ENCODE results near the gene RPS27A. TPM values are rescaled to one million over a fixed set of nuclear protein-coding genes. Genes with fewer than 3 reads are reported as not detected.
"Not testable (repeated sequence)": the region's sequence is repeated elsewhere in the genome, so short reads cannot be mapped to it uniquely, and the experiment has no call there.

Gene RPS27A
- total RNA-seq, 2 donors from 2014 or later = 665 to 1,633 TPM

GRCh38 chr2:55277310-55277709 lies 44.8 kb downstream of the RPS27A start:
- Histone ChIP-seq H3K27me3 (replicated peaks; ENCODE audit: insufficient read depth) (no peaks in the 10 kb centered on the region), H3K27ac (peak overlapping the region in 1 of 2 donors; percentile 38), H3K4me3 (no peak overlapping the region), H3K9me3 (no peaks in the 10 kb centered on the region), H3K4me1 (replicated peaks) (no peaks in the 10 kb centered on the region), H3K36me3 (no peaks in the 10 kb centered on the region)
- intact Hi-C loops (cut with DNase I) = no loop called here
- WGBS = 43% methylated on average over 3 of the region's 3 CpGs
- TF ChIP-seq POLR2A (IDR thresholded peaks at IDR 0.05) (no peak), POLR2AphosphoS5 (IDR thresholded peaks at IDR 0.05) (peak; percentile 47)
- DNase-seq (ENCODE audit: low spot score) = peak; percentile 22

- H3K4me1 ChIP-seq (replicated peaks); H3K27me3 ChIP-seq (replicated peaks; ENCODE audit: insufficient read depth); H3K9me3 ChIP-seq; H3K4me3 ChIP-seq; H3K36me3 ChIP-seq; intact Hi-C loops (cut with DNase I); DNase-seq (ENCODE audit: low spot score); H3K27ac ChIP-seq: not testable (repeated sequence)
- WGBS = 46% methylated on average over 10 of the region's 10 CpGs
Measured at GRCh38 chr2:55279214-55279835, 46.8 kb downstream of the RPS27A start.

GRCh38 chr2:55279859-55280424 lies 47.5 kb downstream of the RPS27A start:
- H3K4me3 ChIP-seq; H3K9me3 ChIP-seq; H3K27me3 ChIP-seq (replicated peaks; ENCODE audit: insufficient read depth); H3K4me1 ChIP-seq (replicated peaks); DNase-seq (ENCODE audit: low spot score); H3K36me3 ChIP-seq: not testable (repeated sequence)
- 62% methylated on average over 7 of the region's 7 CpGs for WGBS
- intact Hi-C loops (cut with DNase I) = loop anchor here (5.0 kb wide), 1 partner anchor 137 kb away; the partner anchor contains the start of gene CCDC88A
- peak overlapping the region; percentile 23 to 28 for H3K27ac ChIP-seq

- H3K9me3 ChIP-seq; H3K4me1 ChIP-seq (replicated peaks); DNase-seq (ENCODE audit: low spot score); H3K27me3 ChIP-seq (replicated peaks; ENCODE audit: insufficient read depth); H3K36me3 ChIP-seq; H3K4me3 ChIP-seq: not testable (repeated sequence)
- intact Hi-C loops (cut with DNase I) = loop anchor here (5.0 kb wide), 1 partner anchor 136 kb away; the partner anchor contains the start of gene CCDC88A
- WGBS = 63% methylated on average over 5 of the region's 5 CpGs
- peak overlapping the region; percentile 87 to 93 for H3K27ac ChIP-seq
Measured at GRCh38 chr2:55280851-55281546, 48.5 kb downstream of the RPS27A start.

- peak overlapping the region; percentile 87 to 93 for H3K27ac ChIP-seq
- intact Hi-C loops (cut with DNase I) = loop anchor here (2.0 to 5.0 kb wide), 2 partner anchors 135 to 236 kb away; partner anchors contain the start of genes CCDC88A and CFAP36
- peak overlapping the region; percentile 69 to 75 for H3K4me3 ChIP-seq
- H3K36me3 ChIP-seq = no peaks in the 10 kb centered on the region
- DNase-seq (ENCODE audit: low spot score) = peak; percentile 65
- H3K9me3 ChIP-seq = no peaks in the 10 kb centered on the region
- TF ChIP-seq POLR2A (IDR thresholded peaks at IDR 0.05) (peak; percentile 65), POLR2AphosphoS5 (IDR thresholded peaks at IDR 0.05) (peak; percentile 80), CTCF (IDR thresholded peaks at IDR 0.05) (no peak)
- 2% methylated on average over 53 of the region's 60 CpGs for WGBS
- no peaks in the 10 kb centered on the region for H3K4me1 ChIP-seq (replicated peaks)
- H3K27me3 ChIP-seq (replicated peaks; ENCODE audit: insufficient read depth) = no peaks in the 10 kb centered on the region
Measured at GRCh38 chr2:55282110-55282917, 49.8 kb downstream of the RPS27A start.

GRCh38 chr2:55283083-55283482 lies 50.6 kb downstream of the RPS27A start:
- peak overlapping the region in 1 of 2 donors; percentile 69 for H3K4me3 ChIP-seq
- H3K36me3 ChIP-seq = no peaks in the 10 kb centered on the region
- H3K27me3 ChIP-seq (replicated peaks; ENCODE audit: insufficient read depth) = no peaks in the 10 kb centered on the region
- no peaks in the 10 kb centered on the region for H3K4me1 ChIP-seq (replicated peaks)
- DNase-seq (ENCODE audit: low spot score) = no peak
- WGBS = 97% methylated on average over 12 of the region's 12 CpGs
- no peak for TF ChIP-seq POLR2AphosphoS5 (IDR thresholded peaks at IDR 0.05)
- no peak for TF ChIP-seq CTCF (IDR thresholded peaks at IDR 0.05)
- TF ChIP-seq POLR2A (IDR thresholded peaks at IDR 0.05) = no peak
- intact Hi-C loops (cut with DNase I) = loop anchor here (2.0 to 5.0 kb wide), 2 partner anchors 134 to 236 kb away; partner anchors contain the start of genes CCDC88A and CFAP36
- H3K9me3 ChIP-seq = no peaks in the 10 kb centered on the region
- H3K27ac ChIP-seq = no peak overlapping the region

Other genes with a start within 250 kb of the RPS27A start
- gene RTN4, start 182.2 kb upstream of the RPS27A start, total RNA-seq = 100 to 1,000 TPM; 190 to 249 TPM
- 10 to 100 TPM in 1 of 2 donors, 1 to 10 TPM in 1; 5.4 to 15.7 TPM for gene CLHC1, start 395 bp upstream of the RPS27A start, total RNA-seq
- gene MTIF2, start 36.5 kb downstream of the RPS27A start, total RNA-seq = 10 to 100 TPM; 23.9 to 25.7 TPM
- 10 to 100 TPM; 16.8 to 43.7 TPM for gene CCDC88A, start 187.2 kb downstream of the RPS27A start, total RNA-seq

Data from prostate gland (tissue), 2 donors.